Measurements from ENCODE around the gene ABHD2.

Gene ABHD2

DNA sequence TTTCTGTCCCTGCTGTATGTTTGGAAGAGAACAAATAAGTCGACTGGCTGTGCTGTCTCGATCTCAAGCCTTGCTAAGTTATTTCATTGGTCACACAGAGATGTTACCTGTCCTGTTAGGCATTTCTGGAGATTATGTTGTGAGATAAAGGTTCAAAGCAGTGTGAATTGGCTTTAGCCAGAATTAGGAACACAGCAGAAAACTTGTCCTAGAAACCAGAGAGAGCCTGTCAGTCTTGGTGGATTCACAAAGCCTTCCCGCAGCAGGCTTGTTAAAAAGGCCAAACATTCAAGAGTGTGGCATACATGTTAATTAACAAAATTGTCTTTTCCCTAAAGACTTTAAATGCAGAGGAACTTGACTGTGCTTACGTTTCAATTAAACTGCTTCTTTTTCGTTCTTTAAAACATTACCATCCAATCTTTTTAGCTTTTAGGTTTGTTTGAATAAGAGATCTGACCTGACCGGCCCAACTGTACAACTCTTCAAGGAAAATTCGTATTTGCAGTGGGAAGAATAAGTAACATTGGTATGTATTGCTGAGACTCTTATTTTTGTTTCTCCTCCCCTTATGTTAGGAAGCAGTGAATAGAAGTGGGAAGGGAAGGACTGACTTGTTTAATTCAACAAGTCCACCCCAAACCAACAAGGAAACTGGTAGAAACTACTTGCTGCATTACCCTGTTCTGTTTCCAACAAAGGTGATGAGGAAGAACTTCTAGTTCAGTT is 25.2 kb downstream of the ABHD2 start:
- Histone ChIP-seq H4K20me1 (ENCODE audit: insufficient read depth, low read length) (no peaks in the 10 kb centered on the region), H3K9ac (ENCODE audit: low read depth, low read length) (no peak overlapping the region), H3K27me3 (ENCODE audit: insufficient read depth, low read length, poor library complexity) (no peaks in the 10 kb centered on the region), H3K4me1 (ENCODE audit: insufficient read depth, low read length) (no peaks in the 10 kb centered on the region), H3K4me2 (ENCODE audit: insufficient read depth, low read length) (no peak overlapping the region), H3K27ac (ENCODE audit: low read length) (no peak overlapping the region), H3K9me3 (ENCODE audit: insufficient read depth, low read length, severe bottlenecking) (no peaks in the 10 kb centered on the region), H3K4me3 (ENCODE audit: low read depth in 1 of 2, low read length in 2 of 2) (no peak overlapping the region), H3K79me2 (ENCODE audit: insufficient read depth, low read length) (no peaks in the 10 kb centered on the region), H3K36me3 (ENCODE audit: insufficient read depth, low read length) (peaks cover 16% of the 10 kb centered on the region), H2AFZ (ENCODE audit: low read depth, low read length) (no peak overlapping the region)
- no peak for DNase-seq
- no peak for ATAC-seq (ENCODE audit: insufficient read depth, low read depth)
- TF ChIP-seq EZH2 (IDR thresholded peaks at IDR 0.05; ENCODE audit: borderline replicate concordance, low read depth, low read length, severe bottlenecking), result no peak
- TF ChIP-seq, protein P1, sequence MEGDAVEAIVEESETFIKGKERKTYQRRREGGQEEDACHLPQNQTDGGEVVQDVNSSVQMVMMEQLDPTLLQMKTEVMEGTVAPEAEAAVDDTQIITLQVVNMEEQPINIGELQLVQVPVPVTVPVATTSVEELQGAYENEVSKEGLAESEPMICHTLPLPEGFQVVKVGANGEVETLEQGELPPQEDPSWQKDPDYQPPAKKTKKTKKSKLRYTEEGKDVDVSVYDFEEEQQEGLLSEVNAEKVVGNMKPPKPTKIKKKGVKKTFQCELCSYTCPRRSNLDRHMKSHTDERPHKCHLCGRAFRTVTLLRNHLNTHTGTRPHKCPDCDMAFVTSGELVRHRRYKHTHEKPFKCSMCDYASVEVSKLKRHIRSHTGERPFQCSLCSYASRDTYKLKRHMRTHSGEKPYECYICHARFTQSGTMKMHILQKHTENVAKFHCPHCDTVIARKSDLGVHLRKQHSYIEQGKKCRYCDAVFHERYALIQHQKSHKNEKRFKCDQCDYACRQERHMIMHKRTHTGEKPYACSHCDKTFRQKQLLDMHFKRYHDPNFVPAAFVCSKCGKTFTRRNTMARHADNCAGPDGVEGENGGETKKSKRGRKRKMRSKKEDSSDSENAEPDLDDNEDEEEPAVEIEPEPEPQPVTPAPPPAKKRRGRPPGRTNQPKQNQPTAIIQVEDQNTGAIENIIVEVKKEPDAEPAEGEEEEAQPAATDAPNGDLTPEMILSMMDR (IDR thresholded peaks at IDR 0.05; ENCODE audit: borderline replicate concordance, extremely low read depth, low read length, poor library complexity, severe bottlenecking), result no peak

DNA sequence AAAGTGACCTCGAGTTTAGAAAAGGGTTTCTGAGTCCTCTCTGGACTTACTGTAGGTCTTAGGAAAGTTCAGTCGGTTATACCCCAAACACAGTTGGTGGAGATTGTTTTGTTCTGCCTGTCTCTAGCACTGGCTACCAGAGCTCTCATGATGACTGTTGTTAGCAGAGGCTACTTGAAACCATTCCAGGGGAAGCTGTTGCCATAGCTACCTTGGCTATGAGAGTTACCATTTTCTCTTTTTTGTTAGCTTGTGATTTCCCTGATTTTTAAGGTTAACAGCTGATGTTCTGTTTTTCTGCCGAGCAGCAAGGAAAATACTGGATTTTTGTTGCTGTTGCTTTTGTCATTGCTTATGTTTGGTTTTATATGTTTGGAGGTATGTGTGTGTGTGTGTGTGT is 26.7 kb downstream of the ABHD2 start:
- Histone ChIP-seq H3K4me3 (ENCODE audit: low read depth in 1 of 2, low read length in 2 of 2) (no peak overlapping the region), H3K36me3 (ENCODE audit: insufficient read depth, low read length) (peaks cover 25% of the 10 kb centered on the region), H3K9me3 (ENCODE audit: insufficient read depth, low read length, severe bottlenecking) (no peaks in the 10 kb centered on the region), H3K27ac (ENCODE audit: low read length) (no peak overlapping the region), H4K20me1 (ENCODE audit: insufficient read depth, low read length) (no peaks in the 10 kb centered on the region), H3K9ac (ENCODE audit: low read depth, low read length) (no peak overlapping the region), H3K4me2 (ENCODE audit: insufficient read depth, low read length) (no peak overlapping the region), H3K4me1 (ENCODE audit: insufficient read depth, low read length) (no peaks in the 10 kb centered on the region), H2AFZ (ENCODE audit: low read depth, low read length) (no peak overlapping the region), H3K79me2 (ENCODE audit: insufficient read depth, low read length) (no peaks in the 10 kb centered on the region), H3K27me3 (ENCODE audit: insufficient read depth, low read length, poor library complexity) (no peaks in the 10 kb centered on the region)
- no peak for DNase-seq
- TF ChIP-seq EZH2 (IDR thresholded peaks at IDR 0.05; ENCODE audit: borderline replicate concordance, low read depth, low read length, severe bottlenecking), result no peak
- TF ChIP-seq, protein P1 (IDR thresholded peaks at IDR 0.05; ENCODE audit: borderline replicate concordance, extremely low read depth, low read length, poor library complexity, severe bottlenecking), result no peak
- no peak for ATAC-seq (ENCODE audit: insufficient read depth, low read depth)

DNA sequence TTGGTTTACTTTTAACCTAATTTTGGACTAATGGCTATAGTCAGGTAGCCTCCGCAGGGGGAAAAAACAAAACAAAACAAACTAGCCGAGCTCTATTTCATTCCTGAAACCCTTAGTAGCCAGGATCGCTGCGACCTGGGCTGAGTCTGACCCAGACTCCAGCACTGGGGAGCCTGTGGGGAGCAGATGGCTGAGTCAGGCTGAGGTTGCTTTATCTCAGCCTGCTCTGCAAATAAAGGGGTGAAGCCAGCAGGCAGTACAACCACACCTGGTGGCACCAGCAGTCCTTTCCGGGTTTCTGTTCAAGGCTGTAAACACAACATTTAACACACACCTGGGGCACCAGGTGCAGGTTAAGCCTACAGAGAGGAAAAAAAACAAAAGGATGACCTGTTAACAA is 27.3 kb downstream of the ABHD2 start:
- Histone ChIP-seq H3K4me3 (ENCODE audit: low read depth in 1 of 2, low read length in 2 of 2) (no peak overlapping the region), H3K9ac (ENCODE audit: low read depth, low read length) (no peak overlapping the region), H3K4me2 (ENCODE audit: insufficient read depth, low read length) (no peak overlapping the region), H3K4me1 (ENCODE audit: insufficient read depth, low read length) (no peaks in the 10 kb centered on the region), H3K27me3 (ENCODE audit: insufficient read depth, low read length, poor library complexity) (no peaks in the 10 kb centered on the region), H3K36me3 (ENCODE audit: insufficient read depth, low read length) (peaks cover 25% of the 10 kb centered on the region), H2AFZ (ENCODE audit: low read depth, low read length) (no peak overlapping the region), H4K20me1 (ENCODE audit: insufficient read depth, low read length) (no peaks in the 10 kb centered on the region), H3K27ac (ENCODE audit: low read length) (no peak overlapping the region), H3K9me3 (ENCODE audit: insufficient read depth, low read length, severe bottlenecking) (no peaks in the 10 kb centered on the region), H3K79me2 (ENCODE audit: insufficient read depth, low read length) (no peaks in the 10 kb centered on the region)
- TF ChIP-seq EZH2 (IDR thresholded peaks at IDR 0.05; ENCODE audit: borderline replicate concordance, low read depth, low read length, severe bottlenecking), result no peak
- TF ChIP-seq, protein P1 (IDR thresholded peaks at IDR 0.05; ENCODE audit: borderline replicate concordance, extremely low read depth, low read length, poor library complexity, severe bottlenecking), result no peak
- ATAC-seq (ENCODE audit: insufficient read depth, low read depth), result no peak
- no peak for DNase-seq

Data from DND-41 (cell line).